Activated CD4-positive, alpha-beta T cell treated with anti-CD3 and anti-CD28 coated beads for 48 hours (primary cell): ENCODE results near the gene FREM1.

Experiments
- DNase-seq: peaks from one replicate; pipeline ENCODE4 v3.0.0-alpha.2; 2020

FREM1 gene

DNA sequence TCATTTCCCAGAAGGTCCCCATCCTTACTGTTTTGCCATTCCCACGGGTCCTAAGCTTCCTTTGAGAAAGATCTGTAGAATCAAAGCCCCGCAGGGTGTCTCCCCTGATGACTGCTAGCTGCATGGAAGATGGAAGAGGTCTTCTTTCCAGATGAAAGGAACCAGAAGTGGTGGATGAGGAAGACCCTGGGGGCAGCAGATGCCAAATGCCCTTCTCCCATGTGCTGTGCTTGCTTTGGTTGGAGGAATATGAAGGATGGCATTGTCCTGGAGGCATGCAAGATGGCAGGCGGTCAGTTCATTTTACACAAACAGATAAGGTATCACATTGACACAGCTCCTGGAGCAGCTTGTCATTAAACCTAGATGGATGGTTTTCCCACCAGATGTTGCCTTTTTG lies 161.9 kb downstream of the FREM1 start:
- no peak for DNase-seq

- DNase-seq: no peak
Measured at GRCh38 chr9:14747111-14747510, 163.1 kb downstream of the FREM1 start.

GRCh38 chr9:14746626-14747025 lies 163.6 kb downstream of the FREM1 start:
- no peak for DNase-seq

- no peak for DNase-seq
Measured at GRCh38 chr9:14744768-14745167, 165.5 kb downstream of the FREM1 start.

DNA sequence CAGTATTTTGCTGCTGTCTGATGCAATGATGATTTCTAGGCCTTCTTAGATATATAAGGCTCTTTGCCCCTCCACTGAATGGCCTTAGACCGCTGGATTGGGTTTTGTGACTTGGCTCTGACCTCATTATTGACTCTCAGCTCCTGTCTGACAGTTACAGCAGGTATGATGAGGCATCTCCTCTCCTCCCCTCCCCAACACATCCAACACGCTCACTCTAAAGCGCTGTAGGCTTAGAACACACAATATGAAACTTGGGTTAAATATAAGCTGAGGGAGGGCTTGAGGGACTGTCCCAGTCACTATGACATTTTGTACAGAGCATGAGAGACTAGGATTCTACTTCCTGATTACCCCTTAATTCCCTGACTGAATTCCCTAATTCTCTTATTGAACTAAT lies 168.9 kb downstream of the FREM1 start:
- no peak for DNase-seq

DNA sequence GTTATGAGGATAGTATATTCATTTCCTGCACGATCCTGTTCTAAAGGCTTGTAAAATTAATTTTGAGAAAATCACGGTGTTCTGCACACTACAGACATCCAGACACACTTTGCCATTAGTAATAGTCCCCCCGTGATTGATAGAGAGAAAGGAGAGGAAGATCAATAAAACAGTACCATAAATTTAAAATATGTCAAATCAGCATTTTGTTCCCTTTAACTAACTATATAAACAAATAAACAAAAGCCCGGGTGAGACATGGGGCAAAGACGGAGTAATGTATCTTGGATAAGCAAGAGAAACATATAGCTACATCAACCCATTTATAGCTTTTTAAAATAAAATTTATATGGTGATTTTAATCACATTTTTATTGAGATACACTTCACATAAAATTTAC lies 177.1 kb downstream of the FREM1 start:
- DNase-seq: no peak

DNA sequence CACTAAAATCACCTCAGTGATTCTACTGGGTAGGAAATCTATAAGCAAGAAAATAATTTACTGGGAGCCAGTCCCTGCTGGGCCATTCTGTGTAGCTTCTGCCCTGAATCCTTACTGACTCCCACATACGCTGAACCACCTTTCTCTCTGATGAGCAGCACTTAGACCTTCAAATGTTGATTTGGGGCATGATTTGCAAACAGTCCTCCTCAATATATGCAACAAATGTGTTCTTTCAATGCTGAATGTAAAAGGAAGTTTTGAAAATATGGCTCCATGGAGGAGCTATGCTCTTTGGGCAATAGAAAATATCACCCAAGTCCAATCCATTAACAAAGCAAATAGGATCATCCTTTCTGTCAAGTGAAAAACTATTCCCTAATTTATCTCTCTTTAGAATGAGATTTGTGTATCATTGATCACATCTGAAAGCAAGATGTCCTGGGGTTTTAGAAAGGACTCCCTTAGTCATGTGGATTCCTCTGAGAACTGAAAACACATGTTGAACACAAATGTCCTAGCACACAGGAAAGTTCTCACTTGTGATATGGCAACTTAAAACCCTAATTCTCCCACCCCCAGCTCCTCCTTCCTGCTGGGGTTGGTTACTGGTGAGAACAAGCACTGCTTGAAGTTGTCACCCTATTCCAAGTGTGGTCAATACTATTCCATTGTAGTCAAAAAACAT lies 178.8 kb downstream of the FREM1 start:
- no peak for DNase-seq

DNA sequence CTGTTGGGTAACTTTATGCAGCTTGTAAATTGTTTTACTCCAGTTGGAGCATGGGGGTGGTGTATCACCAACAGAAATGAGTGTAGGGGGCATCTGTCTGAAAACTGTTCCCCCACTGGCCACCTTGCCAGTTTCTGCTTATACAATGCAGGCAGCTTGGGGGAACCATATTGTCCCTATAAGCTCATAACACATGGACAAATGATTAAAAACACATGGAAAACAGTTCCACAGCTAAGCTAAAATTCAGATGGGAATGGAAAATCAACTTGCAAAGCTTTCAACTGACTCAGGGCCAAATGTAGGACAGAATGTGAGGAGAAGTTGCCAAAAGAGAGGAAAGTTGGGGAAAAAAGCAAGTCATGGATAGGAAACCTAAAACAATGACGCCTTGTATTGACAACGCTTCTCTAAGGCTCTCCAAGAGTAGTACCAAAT lies 179.7 kb downstream of the FREM1 start:
- no peak for DNase-seq

DNA sequence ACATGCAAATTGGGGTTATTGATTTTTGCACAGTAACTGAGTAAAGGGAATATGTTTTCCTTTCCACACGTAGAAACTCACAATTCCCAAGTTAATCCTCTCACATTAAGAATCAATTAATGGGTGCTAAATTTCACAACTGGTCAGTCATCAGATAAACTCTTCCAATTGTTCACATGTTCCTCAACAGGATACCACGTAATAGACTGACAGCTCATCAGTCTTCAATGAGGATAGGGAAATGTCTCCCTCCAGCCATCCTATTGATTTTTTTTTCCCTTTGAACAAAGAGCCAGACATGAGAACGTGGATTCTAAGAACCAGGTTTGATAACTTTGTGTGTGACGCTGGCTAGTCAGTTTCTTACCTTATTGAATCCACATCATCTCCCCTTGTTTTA lies 186.9 kb downstream of the FREM1 start:
- no peak for DNase-seq

GRCh38 chr9:14722391-14723035 lies 187.7 kb downstream of the FREM1 start, which contains the start of gene CER1:
CER1 (minus strand) TSS chr9:14722733; CDS start chr9:14722672, 61 bp downstream.
- no peak for DNase-seq

DNA sequence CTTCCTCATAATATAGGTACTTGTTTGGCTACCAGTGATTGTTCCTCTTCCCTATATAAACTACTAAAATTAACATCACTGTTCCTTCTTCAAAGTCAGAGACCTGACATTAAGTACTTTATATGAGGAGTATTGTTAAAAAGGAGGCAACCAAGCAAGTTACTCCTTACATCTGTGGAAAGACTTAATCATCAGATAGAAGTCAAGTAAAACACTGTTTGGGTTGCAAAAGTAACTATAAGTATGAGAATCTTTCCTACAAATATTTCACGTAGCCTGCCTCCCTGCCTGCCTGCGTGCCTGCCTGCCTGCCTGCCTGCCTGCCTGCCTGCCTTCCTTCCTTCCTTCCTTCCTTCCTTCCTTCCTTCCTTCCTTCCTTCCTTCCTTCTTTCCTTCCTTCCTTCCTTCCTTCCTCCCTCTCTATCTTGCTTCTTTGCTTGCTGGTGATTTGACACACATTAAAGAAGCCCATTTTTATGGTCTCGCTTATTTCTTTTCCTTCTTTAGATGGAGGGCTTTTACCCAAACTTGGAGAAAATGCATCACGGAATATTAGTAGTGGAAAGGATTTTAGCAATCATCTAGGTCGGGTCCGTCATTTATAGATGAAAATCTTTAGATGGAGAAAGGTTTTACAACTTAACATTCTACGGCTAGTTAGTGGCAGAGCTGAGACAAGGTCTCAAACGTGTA lies 190.9 kb downstream of the FREM1 start:
- no peak for DNase-seq

DNA sequence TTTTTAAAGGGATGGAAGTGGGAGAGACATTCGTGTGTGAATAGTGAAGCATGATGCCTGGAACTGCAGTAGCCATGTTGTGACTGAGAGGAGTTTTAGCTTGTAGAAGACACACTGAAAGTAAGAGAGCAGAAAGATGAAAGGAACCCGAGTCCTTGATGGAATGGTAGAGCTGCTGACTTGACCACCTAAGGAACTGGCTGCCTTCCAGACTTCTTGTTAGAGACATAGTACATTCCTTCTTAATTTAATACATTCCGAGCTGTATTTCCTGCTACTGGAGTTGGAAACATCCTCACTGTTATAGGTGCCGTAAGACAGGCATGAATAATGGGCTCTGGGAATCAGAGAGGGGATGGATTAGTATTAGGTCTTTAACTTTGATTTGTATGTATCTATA lies 195.1 kb downstream of the FREM1 start:
- DNase-seq: no peak

GRCh38 chr9:14713187-14713767 lies 197.0 kb downstream of the FREM1 start:
- DNase-seq: no peak

GRCh38 chr9:14710804-14711203 lies 199.4 kb downstream of the FREM1 start:
- no peak for DNase-seq

DNA sequence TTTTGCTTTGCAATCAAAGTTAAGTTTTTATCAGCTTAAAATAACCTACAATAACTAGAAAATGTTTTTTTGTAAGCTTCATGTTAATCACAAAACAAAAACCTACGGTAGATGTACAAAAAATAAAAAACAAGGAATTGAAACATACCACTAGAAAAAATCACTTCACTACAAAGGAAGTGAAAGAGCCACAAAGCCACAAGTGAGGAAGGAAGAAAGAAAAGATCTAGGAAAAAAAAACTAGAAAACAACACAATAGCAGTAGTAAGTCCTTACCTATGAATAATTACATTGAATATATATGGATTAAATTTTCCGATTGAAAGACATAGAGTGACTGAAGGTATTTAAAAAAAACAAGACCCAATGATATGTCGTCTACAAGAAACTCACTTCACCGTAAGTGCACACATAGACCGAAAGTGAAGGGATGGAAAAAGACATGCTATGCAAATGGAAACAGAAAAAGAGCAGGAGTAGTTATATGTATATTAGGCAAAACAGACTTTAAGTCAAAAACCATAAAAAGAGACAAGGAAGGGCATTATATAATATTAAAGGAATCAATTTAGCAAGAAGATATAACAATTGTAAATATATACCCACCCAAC lies 203.6 kb downstream of the FREM1 start:
- DNase-seq: no peak

DNA sequence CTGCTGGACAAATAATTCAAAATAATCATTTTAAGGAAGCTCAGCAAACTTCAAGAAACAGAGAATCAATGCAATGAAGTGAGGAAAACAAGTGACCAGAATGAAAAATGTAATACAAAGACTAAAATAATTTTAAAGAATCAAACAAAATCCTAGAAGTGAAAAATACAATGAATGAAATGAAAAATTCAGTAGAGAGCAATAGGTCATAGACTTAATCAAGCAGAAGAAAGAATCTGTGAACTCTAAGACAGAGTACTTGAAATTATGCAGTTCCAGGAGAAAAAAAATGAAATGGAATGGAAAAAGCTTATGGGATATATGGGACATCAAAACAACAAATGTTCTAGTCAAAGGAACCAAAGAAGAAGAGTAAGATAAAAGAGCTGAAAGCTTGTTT lies 205.1 kb downstream of the FREM1 start:
- DNase-seq: no peak

- no peak for DNase-seq
Measured at GRCh38 chr9:14704281-14704680, 205.9 kb downstream of the FREM1 start.

DNA sequence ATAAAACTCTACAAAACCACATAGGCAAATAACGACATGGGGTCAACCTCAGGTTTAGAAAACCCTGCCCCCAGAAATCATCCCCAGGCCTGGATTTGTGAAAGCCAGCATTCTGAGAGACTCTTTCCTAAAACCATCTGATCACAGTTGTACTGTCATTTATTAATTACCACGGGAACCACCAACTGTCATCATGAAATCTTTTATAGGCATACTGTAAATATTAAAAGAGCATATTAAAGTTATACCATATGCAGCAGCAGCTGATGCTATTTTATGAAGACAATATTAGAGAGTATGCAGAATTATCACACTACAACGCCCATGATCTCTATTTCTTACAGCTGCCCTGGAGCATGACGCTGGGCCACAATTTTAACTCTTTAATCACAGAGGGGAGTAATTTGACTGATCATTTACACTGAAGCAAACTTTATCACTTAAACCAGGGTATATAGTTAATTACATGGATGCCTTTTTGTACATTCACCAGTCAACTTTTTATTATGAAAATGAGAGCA lies 208.0 kb downstream of the FREM1 start:
- DNase-seq: no peak

- peak; percentile 69 for DNase-seq
Measured at GRCh38 chr9:14693251-14693861, 216.9 kb downstream of the FREM1 start, which contains the start of gene ZDHHC21. ZDHHC21 (minus strand) TSS chr9:14693432; CDS start chr9:14674340, 19,092 bp downstream.

DNA sequence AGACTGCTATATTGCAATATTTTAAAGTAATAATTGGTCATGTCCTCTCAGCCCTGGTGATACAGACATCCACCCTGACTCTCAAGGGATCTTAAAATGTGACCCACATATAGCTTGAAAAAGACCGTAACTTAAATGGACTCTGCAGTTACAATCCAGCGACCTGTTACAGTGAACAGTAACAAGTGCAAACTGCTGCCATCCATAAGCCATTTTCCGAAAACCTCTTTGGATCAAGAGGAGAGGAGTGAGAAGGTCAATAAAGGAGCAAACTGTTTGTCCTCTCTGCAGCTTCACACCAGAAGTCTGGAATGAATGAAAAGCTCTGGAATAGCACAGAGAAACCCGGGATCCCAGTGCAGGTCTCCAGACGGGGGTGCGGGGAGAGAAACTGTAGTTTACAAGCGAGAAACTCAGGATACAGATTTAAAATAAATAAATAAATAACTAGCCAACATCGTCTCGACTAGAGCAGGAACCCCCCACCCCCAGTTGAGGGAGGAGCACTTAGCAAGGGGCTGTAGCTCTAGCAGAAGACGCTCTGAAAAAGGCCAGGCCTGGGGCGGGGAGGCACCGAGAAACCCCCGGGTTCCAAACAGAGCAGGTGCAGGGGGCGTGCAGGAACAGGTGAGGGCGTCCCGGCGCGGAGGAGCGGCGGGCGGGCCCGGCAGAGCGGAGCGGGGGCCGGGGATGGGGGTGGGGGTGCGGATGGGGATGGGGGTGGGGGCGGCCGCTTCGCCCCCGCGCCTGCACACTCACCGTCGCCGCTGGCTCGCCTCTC lies 217.6 kb downstream of the FREM1 start:
- peak; percentile 43 for DNase-seq

- DNase-seq: no peak
Measured at GRCh38 chr9:14690948-14691730, 219.1 kb downstream of the FREM1 start.
